Measurements from ENCODE around the gene LPAR5.

LPAR5 gene

GRCh38 chr12:6607751-6608591 lies 27.8 kb downstream of the LPAR5 start (continued):
- no peak for TF ChIP-seq PRDM10 (tag by site-specific recombination; IDR thresholded peaks at IDR 0.05)
- TF ChIP-seq ZNF791 (tag by site-specific recombination; IDR thresholded peaks at IDR 0.05), result peak; percentile 71; the same call in 1 of the 2 replicates
- TF ChIP-seq ZSCAN16 (tag by site-specific recombination; IDR thresholded peaks at IDR 0.05), result 0 out of 2 replicates have a peak, but pooled peaks have one; percentile 67
- TF ChIP-seq ZNF701 (tag by site-specific recombination; IDR thresholded peaks at IDR 0.05), result no peak
- TF ChIP-seq, protein P1, sequence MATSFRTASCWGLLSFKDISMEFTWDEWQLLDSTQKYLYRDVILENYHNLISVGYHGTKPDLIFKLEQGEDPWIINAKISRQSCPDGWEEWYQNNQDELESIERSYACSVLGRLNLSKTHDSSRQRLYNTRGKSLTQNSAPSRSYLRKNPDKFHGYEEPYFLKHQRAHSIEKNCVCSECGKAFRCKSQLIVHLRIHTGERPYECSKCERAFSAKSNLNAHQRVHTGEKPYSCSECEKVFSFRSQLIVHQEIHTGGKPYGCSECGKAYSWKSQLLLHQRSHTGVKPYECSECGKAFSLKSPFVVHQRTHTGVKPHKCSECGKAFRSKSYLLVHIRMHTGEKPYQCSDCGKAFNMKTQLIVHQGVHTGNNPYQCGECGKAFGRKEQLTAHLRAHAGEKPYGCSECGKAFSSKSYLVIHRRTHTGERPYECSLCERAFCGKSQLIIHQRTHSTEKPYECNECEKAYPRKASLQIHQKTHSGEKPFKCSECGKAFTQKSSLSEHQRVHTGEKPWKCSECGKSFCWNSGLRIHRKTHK (tag by site-specific recombination; IDR thresholded peaks at IDR 0.05), result no peak
- TF ChIP-seq, protein P2, sequence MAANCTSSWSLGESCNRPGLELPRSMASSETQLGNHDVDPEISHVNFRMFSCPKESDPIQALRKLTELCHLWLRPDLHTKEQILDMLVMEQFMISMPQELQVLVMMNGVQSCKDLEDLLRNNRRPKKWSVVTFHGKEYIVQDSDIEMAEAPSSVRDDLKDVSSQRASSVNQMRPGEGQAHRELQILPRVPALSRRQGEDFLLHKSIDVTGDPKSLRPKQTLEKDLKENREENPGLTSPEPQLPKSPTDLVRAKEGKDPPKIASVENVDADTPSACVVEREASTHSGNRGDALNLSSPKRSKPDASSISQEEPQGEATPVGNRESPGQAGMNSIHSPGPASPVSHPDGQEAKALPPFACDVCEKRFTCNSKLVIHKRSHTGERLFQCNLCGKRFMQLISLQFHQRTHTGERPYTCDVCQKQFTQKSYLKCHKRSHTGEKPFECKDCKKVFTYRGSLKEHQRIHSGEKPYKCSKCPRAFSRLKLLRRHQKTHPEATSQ (tag by site-specific recombination; IDR thresholded peaks at IDR 0.05), result no peak
- no peak for TF ChIP-seq ZNF132 (tag by site-specific recombination; IDR thresholded peaks at IDR 0.05; ENCODE audit: borderline replicate concordance)
- no peak for TF ChIP-seq TRIM28 (IDR thresholded peaks at IDR 0.05; ENCODE audit: borderline replicate concordance, low read length)
- TF ChIP-seq ZNF488 (tag by site-specific recombination; IDR thresholded peaks at IDR 0.05), result no peak
- no peak for TF ChIP-seq ZNF660 (tag by site-specific recombination; IDR thresholded peaks at IDR 0.05)
- TF ChIP-seq ZNF600 (tag by site-specific recombination; IDR thresholded peaks at IDR 0.05), result no peak
- TF ChIP-seq KLF7 (tag by site-specific recombination; IDR thresholded peaks at IDR 0.05; ENCODE audit: borderline replicate concordance), result no peak
- peak; percentile 89 for TF ChIP-seq GLIS2 (tag by site-specific recombination; IDR thresholded peaks at IDR 0.05)
- TF ChIP-seq ZNF311 (tag by site-specific recombination; IDR thresholded peaks at IDR 0.05; ENCODE audit: borderline replicate concordance), result no peak
- no peak for TF ChIP-seq ATF2 (tag by site-specific recombination; IDR thresholded peaks at IDR 0.05; ENCODE audit: low read depth)
- TF ChIP-seq ZSCAN23 (tag by site-specific recombination; IDR thresholded peaks at IDR 0.05), result peak; percentile 68; the same call in 1 of the 2 replicates
- no peak for TF ChIP-seq ZNF248 (tag by site-specific recombination; IDR thresholded peaks at IDR 0.05)
- no peak for TF ChIP-seq ZBTB44 (tag by site-specific recombination; IDR thresholded peaks at IDR 0.05)
- TF ChIP-seq ZNF529 (tag by site-specific recombination; IDR thresholded peaks at IDR 0.05; ENCODE audit: insufficient replicate concordance), result no peak
- no peak for TF ChIP-seq ZNF837 (tag by site-specific recombination; IDR thresholded peaks at IDR 0.05)
- TF ChIP-seq ZNF157 (tag by site-specific recombination; IDR thresholded peaks at IDR 0.05), result no peak
- TF ChIP-seq ZNF561 (tag by site-specific recombination; IDR thresholded peaks at IDR 0.05; ENCODE audit: borderline replicate concordance), result no peak
- peak; percentile 80 for TF ChIP-seq EGR2 (tag by site-specific recombination; IDR thresholded peaks at IDR 0.05; ENCODE audit: low read depth)
- no peak for TF ChIP-seq ZNF10 (tag by site-specific recombination; IDR thresholded peaks at IDR 0.05)
- TF ChIP-seq KLF1 (tag by site-specific recombination; IDR thresholded peaks at IDR 0.05), result 0 out of 2 replicates have a peak, but pooled peaks have one; percentile 29
- no peak for TF ChIP-seq ZNF785 (tag by site-specific recombination; IDR thresholded peaks at IDR 0.05)
- TF ChIP-seq ZNF138 (tag by site-specific recombination; IDR thresholded peaks at IDR 0.05; ENCODE audit: borderline replicate concordance), result no peak
- TF ChIP-seq ZNF366 (tag by site-specific recombination; conservative IDR thresholded peaks at IDR 0.05), result peak; percentile 77
- TF ChIP-seq HOXC10 (CRISPR knock-in tag; IDR thresholded peaks at IDR 0.05), result no peak
